IPS-NIHi7 (cell line): ENCODE data around the gene AKAP8L.

Experiments
- DNase-seq: peaks from one replicate; pipeline ENCODE4 v3.0.0; 2012; ENCODE audit warnings: mixed read lengths; ENCODE audit errors: extremely low spot score

Gene AKAP8L

DNA sequence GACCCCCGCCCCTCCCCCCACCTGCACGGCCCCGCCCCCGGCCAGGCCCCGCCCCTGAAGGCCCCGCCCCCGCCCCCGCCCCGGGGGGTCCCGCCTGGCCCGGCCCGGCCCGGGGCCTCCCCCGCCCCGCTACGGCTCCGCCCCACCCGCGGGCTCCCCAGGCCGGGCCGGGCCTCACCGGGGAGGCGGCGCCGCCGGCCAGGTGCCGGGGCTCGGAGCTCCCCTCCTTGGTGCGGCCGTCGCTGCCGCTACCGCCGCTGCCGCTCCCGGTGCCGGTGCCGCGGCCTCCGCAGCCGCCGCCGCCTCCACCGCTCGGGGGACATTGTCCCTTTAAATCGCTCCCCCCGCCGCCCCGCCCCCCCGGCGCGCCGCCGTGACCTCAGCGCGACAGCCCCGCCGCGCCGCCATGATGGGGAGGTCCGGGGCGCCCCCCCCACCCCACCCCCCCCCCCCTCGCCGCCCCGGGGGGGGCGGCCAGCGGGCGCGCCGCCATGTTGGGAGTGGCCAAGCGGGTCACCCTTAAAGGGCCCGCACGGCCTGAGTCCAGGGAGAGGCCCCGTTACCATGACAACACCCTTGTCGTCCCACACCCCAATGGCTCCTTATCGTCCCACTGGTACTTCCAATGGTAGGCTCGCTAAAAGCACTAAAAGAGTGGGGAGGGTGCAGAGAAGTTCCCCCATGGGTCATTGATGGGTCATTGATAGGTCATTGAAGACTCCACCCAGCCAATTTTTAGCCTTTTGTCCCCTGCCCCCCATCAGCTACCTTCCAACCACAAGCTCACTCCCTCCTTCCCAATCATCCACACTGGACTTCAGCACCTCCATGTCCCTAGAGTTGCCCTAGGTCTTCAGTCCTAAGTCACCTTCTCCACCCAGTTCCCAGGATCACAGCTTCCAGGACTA is 31.1 kb upstream of the AKAP8L start, which contains the start of gene WIZ:
TSS of gene WIZ (minus strand) at position 337 of the 908 bp plus-strand sequence. CDS start 1,649 bp downstream, outside the sequence.
- DNase-seq: peak; percentile 82

DNA sequence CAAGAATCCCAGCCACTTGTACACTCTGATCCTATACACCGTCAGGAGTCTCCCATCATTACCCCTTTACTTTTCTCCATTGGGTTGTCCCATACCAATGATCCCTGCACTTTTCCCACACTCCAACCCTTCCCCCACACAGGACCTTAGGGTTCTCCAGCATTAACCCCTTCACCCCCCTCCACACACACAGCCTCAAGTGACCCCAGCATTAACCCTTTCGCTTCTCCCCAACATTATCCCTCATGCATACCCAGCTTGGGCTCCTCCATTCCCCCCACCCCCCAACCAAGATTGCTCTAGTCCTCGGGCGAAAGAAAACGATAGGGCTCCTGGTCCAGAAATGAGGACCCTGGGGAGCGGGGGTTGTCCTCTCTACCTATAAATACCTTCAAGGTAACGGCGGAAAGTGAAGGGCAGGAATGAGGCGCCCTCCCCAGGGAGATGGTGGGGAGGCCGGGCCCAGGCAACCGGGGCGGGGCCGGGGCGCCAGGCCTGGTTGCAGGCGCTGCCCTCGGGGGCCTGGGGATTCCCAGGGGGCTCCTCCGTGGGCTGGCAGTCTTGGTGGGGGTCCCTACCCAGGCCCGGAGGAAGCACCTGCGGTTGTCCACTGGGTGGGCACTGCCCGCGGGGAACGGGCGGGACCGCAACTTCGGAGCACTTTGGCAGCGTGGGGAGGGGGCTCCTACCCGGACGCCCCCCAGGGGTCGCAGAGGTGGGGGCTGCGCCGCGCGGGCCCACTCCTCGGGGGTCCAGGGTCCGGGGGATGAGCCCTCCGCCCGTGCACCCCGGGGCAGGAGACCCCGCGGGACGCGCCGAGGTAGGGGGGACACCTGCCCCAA is 30.2 kb upstream of the AKAP8L start:
- DNase-seq: peak; percentile 41

DNA sequence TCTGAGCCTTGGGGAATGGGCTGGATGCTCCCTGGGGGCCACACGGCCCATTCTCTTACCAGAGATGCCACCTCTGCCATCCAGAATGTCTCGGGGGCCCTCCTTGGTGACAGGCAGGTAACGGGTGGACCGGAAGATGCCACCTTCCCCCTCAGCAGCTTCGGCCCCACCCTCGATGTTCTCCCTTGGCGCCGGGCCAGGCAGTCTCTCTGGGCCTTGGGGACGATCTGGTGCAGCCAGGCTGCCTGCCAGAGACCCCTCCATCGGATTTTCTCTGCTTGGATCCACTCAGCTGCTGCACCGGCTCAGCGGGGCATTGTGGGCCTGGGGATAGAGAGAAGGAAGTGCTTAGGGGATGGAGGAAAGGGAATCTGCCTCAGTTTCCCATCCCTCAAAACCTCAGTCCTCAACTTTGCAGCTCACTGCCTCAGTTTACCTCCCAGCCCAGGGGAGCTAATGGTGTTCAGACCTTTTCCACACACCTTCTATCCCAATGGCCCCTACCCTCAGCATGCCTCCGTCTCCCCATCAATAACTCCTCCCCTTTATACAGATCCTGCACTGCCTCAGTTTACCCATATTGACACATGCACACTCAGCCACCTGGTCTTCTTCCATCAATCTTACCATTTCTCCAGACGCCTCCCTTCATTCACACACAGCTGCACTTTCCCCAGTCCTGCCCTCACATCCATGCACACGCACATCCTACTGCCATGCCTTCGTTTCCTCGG is 29.4 kb upstream of the AKAP8L start:
- no peak for DNase-seq

DNA sequence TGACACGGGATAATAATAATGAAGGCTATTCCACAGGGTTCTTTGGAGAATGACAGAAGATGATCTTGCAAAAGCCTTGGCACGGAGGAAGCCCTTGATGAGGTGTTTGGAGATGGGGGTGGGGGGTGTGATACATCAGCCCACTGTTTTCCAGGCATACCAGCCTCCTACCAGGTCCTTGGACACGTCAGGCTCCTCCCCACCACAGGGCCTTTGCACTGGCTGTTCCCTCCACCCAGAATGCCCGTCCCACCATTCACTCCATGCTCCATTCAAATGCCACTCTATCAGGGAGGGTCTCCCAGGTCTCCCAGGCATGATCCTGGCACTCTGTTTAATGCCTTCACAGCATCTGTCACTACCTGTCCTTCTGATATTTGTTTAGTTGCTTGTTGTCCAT is 28.3 kb upstream of the AKAP8L start:
- no peak for DNase-seq

DNA sequence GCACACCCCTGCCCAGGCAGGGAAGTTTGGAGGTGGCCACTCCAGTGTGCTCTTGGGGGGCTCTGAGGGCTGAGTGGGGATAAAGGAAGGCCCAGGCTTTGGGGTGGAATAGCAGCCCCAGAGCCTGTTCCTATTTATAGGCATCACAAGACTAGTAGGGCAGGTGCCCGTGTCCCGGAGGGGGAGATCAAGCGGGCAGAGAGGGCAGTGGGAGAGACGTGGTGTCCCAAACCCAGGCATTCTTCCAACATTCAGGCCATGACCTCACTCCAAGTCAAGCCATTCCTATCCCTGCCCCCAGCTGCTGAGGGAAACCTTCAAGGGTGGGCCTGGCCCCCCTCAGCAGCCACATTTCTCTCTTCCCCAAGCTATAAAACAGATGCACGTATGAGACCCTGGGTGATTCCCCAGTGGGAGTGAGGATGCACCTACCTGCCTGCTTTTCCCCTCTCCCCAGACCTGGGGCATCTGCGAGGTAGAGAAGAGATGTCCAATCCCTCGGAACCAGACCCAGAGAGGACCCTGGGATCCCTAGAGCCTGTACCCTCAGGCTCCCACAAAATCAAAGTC is 27.1 kb upstream of the AKAP8L start:
- no peak for DNase-seq

DNA sequence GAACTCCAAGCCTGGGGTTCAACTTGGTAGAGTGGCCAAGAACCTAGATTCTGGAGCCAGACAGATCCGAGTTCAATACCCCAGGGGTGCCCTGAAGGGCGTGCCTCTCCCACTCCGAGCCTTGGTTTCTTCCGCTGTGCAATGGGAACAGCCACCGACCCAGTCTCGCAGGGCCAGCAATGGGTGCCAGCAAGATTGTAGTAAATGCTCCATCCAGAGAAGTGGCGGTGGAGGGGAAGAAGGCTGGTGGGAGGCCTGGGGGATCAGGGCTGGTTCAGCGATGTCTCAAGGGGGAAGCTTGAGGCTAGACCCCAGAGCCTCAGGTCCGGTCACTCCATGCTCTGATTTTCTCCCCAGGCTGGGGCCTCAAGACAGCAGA is 26.4 kb upstream of the AKAP8L start:
- DNase-seq: no peak

DNA sequence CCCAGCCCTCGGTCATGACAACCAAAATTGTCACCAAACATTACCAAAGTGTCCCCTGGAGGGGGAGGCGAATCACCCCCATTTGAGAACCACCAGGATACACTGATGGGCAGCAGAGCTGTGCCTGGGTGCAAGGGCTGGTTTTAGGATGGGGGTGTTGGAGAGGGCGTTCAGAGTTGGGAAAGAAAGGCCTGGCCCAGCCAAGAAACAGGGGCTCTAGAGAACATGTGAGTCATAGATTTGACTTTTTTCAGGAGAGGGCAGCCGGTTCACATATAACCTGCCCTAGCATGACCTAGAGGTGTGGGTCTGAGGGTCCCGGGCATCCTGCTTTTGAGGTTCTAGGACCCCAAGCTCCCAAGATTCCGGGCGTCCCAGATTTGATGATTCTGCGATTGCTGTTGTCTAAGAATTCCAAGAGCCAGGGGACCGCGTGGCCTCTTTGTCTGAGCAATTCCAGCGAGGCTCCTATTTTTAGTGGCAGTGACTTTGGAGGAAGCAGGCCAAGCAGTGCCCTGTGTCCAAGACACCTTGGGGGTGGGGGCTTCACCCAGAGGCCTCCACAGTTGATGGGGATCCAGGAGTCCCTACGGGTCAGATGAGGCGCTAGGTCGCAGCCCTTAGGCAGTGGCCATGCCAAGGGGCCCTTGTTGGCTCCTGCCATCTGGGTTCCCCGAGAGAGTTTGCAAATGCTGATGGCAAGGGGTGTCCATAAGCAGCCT is 25.9 kb upstream of the AKAP8L start:
- no peak for DNase-seq

DNA sequence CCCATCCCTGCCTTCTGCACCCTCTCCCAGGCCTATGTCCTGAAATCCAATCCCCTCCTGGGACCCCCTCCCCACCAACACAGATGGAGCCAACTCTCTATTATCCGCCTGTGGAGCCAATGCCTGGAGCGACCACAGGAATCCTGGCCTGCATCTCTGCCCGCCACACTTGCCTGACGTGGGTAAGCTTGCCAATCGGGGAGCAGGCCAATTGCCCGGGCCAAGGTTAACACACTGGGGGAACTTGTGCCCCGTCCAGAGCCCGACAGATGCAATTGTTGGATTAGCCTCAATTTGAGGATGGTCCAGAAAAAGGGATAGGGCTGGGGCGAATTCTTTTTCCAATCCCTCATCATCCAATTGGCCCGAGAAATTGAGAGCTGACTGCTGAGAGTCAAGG is 25.1 kb upstream of the AKAP8L start:
- no peak for DNase-seq

DNA sequence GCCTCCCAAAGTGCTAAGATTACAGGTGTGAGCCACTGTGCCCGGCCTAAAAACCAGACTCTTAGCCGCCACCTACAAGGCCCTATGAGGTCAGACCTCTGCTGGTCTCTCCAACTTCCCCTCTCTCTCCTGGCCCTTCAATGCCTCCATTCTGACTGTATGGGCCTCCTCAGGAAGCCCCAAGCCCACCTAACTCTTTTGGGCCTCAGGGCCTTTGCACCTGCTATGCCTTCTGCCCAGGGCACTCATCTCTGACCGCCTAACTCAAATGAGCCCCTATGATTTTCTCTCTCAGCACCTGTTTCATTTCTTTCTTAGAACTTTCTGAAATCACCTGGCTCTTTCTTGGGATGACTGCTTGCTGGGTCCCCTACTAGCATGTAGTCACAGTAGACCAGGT is 24.5 kb upstream of the AKAP8L start:
- no peak for DNase-seq

DNA sequence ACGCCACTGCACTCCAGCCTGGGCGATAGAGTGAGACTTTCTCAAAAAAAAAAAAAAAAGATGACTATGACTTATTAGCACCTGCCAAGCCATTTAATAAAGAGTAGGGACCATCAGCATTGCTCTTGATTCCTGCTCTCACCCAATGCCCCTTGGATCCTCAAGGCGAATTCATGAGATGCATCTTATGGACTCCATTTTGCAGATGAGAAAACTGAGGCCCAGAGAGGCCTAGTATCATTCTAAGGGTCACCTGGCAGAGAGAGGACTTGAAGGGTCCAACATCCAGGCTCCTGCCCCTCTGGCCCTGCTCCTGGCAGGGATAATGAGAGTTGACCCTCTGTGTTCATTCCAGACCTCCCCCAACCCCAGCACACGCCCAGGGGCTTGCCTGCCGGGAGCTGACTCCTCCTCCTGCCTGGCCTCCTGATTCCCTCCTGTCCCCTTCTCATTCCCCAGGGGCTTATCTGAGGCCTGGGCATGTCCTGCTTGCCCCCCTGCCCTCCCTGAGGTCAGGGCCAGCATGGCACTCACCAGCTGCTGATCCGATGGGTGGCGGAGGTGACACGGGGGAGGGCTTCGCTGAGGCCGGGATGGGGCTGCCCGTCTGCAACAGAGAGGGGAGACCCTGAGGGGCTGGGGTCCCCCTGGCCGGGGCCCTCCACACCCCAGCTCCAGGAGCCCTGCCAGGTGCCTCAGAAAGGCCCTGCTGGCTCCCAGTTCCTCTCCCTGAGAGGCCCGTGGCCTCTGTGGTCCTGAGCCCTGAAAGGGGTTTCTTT is 23.5 kb upstream of the AKAP8L start:
- DNase-seq: no peak

DNA sequence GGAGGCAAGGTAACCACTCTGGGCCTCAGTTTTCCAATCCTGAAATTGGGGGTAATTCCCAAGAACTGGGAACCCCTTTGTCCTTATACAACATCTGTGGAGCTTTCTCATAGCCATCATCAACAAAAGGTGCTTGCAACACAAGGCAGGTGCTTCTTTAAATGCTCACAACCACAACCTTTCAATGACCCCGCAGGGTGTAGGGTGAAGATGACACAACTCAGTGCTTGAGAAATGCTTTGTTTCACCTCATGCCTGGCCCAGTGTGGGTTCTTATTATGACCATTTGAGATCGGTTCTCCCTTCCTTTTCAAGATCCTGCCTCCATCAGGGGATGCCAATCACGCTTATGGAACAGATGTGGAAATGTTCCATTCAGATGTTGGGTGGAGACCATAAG is 22.5 kb upstream of the AKAP8L start:
- no peak for DNase-seq

DNA sequence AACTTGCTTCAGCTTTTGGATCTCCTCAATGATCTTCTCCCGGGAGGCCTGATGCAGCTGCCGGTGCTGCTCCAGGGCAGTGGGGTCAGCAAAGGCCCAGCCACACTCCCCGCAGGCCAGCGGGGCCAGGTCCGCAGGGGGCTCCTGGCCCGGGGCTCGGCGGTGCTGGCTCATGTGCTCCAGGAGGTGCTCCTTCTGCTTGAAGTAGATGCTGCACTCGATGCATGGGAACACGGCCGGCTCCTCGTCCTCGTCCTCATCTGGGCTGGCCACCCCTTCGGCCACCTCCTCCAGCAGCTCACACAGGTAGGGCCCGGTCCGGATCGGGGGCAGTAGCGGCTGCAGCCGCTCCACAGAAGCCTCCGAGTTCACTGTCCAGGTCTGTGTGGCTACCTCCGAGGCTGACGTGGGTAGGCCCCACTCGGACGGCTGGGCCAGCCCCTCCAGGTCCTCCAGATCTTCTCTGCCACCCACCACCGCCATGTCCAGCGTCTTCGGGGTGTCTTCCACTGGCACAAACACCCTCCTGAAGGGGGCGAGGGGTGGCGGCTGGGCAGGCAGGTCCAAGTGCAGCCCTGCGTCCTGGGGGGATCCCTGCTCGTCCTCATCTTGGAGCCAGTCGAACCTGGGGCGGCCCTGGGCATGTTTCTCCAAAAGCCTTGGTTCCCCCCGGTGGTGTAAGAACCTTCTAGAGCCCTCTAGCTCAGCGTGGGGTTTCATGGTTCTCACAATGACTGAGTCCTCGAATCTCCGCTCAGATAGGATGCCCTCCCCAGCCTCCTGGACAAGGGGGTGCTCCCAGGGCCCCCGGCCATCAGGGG is 21.2 kb upstream of the AKAP8L start:
- DNase-seq: no peak

DNA sequence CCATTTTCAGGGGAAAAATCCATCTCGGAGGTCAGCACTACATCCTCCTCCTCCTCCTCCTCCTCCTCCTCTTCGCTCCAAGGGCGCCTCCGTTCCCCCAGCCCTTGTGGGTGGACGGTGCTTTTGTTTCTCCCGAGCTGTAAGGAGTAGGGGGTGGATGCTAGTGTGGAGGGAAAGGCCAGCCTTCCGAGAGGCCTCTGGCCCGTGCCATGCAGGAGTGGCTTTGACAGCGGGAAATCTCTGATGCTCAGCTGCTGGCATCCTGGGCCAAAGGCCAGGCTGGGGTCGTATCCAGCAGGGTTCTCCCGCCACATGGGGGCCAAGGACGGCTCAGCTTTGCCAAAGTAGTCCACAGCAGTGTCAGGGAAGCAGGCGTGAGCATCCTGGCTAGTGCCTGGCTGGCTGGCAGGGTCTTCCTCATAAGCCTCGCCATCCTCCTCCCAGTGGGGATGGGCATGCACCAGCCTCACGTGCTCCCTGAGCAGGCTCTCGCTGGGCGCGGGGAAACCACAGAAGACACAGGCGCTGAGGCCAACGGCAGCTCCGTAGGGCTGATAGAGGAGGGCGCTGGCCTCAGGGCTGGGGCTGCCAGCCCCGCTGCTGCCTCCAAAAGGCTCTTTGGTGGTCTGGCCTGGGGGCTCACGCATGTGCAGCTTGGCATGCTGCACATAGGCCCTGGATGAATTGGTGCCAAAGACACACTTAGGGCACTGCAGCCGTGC is 20.5 kb upstream of the AKAP8L start:
- DNase-seq: no peak

DNA sequence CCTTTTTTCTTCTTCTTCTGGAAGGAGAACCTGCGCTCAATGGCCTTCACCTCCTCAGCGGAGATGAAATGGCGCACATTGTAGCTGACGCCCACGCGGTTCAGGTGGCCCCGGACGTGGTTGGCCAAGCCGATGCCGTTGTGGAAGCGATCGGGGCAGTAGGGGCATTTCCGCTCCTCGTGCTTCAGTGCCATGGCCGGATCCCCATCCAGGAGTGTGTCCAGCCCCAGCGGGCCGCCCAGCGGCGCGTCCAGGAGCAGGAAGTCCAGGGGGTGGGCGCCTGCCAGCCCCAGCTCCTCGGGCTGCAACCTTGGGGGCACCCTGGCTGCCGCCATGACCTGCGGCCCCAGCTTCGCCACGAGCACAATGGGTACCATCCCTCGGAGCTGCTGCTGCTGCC is 19.8 kb upstream of the AKAP8L start:
- DNase-seq: no peak

DNA sequence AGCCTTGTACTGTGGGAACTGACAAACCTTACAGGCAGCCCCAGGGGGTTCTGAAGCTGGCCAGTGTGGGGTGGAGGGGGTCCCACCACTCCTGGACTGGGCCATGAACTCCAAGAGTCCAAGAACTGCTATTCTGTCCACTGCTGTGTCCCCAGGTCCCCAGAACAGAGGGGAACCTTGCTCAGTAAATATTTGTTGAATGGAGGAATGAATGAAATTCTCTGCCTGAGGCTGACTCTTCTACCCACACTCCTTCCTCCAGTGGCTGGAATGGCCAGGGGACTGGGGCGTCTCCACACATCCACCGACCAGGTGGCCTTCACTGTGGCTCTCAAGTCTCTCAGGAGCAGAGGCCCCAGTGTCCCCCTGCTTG is 19.3 kb upstream of the AKAP8L start:
- DNase-seq: no peak

DNA sequence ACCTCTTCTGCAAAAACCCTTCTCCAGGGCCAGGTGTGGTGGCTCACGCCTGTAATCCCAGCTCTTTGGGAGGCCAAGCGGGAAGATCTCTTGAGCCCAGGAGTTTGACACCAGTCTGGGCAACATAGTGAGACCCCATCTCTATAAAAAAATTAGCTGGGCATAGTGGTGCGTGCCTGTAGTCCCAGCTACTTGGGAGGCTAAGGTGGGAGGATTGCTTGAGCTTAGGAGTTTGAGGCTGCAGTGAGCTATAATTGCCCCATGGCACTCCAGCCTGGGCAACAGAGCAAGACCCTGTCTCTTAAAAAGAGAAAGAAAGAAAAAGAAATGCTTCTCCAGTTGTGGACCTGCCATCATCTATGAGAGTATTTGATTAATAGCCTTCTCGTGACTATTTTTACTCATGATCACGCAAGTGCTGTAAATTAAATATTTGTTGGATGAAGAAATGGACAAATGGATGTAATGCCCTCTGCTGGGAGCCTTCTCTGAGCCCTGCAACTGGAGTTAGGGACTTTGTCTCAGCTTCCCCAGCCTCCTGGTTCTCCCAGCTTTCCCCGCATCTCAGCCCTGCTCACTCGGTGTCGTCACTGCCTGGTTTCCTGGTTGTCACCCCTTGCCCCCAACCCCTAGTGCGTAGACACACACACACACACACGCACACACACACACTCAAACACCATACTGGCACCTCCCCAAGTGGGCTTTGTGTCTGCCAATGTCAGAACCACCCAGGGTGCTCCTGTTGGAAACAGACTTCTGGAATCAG is 18.8 kb upstream of the AKAP8L start:
- no peak for DNase-seq

DNA sequence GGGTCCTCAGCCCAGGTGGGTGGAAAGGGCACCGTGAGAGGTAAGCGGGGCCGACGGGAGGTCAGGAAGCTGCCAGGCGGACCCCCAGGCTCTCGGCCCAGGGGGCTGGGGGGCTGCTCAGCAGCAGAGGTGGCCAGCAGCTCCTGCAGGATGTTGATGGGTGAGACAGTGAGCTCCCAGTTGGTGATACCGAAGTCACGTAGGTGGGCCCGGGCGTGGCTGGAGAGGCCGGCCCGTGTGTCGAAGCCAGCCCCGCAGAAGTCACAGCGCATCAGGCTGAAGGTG is 18.0 kb upstream of the AKAP8L start:
- no peak for DNase-seq
